GM21526 (cell line): ENCODE measurements around the gene CREG1.
"Not testable (repeated sequence)": the region's sequence is repeated elsewhere in the genome, so short reads cannot be mapped to it uniquely, and the experiment has no call there.

ENCODE experiments used
- ATAC-seq: cut with Tn5 transposase; IDR thresholded peaks from one replicate; pipeline ENCODE4 v1.9.1; 2021; ENCODE audit warnings: moderate library complexity; ENCODE audit not compliant: unreplicated experiment, low FRiP score

CREG1 gene

GRCh38 chr1:167553136-167554027, at the start of gene CREG1:
Gene CREG1, minus strand, starts transcription at chr1:167553762.
- ATAC-seq, result peak; percentile 97

- ATAC-seq, result no peak
Observed at GRCh38 chr1:167602840-167603239, 49.3 kb upstream of the CREG1 start.

- ATAC-seq, result no peak
Observed at GRCh38 chr1:167601442-167602383, 48.2 kb upstream of the CREG1 start.

- peak; percentile 70 for ATAC-seq
Observed at GRCh38 chr1:167599957-167600581, 46.5 kb upstream of the CREG1 start.

- no peak for ATAC-seq
Observed at GRCh38 chr1:167594822-167595221, 41.3 kb upstream of the CREG1 start.

- ATAC-seq, result no peak
Observed at GRCh38 chr1:167593860-167594259, 40.3 kb upstream of the CREG1 start.

GRCh38 chr1:167592475-167592874, 38.9 kb upstream of the CREG1 start:
- ATAC-seq, result no peak

GRCh38 chr1:167588361-167588760, 34.8 kb upstream of the CREG1 start:
- no peak for ATAC-seq

GRCh38 chr1:167587872-167588271, 34.3 kb upstream of the CREG1 start:
- ATAC-seq, result no peak

- no peak for ATAC-seq
Observed at GRCh38 chr1:167587342-167587741, 33.8 kb upstream of the CREG1 start.

GRCh38 chr1:167584581-167584980, 31.0 kb upstream of the CREG1 start:
- ATAC-seq, result no peak

- ATAC-seq, result no peak
Observed at GRCh38 chr1:167582722-167583121, 29.2 kb upstream of the CREG1 start.

- no peak for ATAC-seq
Observed at GRCh38 chr1:167582064-167582463, 28.5 kb upstream of the CREG1 start.

- ATAC-seq, result no peak
Observed at GRCh38 chr1:167579986-167580385, 26.4 kb upstream of the CREG1 start.

GRCh38 chr1:167578939-167579521, 25.5 kb upstream of the CREG1 start:
- no peak for ATAC-seq

GRCh38 chr1:167575649-167576048, 22.1 kb upstream of the CREG1 start:
- ATAC-seq, result no peak

GRCh38 chr1:167573035-167573434, 19.5 kb upstream of the CREG1 start:
- ATAC-seq, result no peak

GRCh38 chr1:167570712-167571111, 17.1 kb upstream of the CREG1 start:
- not testable (repeated sequence) for ATAC-seq

- no peak for ATAC-seq
Observed at GRCh38 chr1:167567663-167568062, 14.1 kb upstream of the CREG1 start.

- ATAC-seq, result no peak
Observed at GRCh38 chr1:167566766-167567165, 13.2 kb upstream of the CREG1 start.
